A673 (cell line): ENCODE data around the gene HMCN2. TPM values are rescaled to one million over a fixed set of nuclear protein-coding genes. Genes with fewer than 3 reads are reported as not detected.

Experiments
- BruUV-seq: library from RNA; stranded (reverse); fragments of 400-500 nt; replicated peaks from 2 replicates; lab custom pipeline; 2021; lab: Mats Ljungman, UMichigan
- CTCF ChIA-PET: fragments of 300-600 bp; sonication (Branson Sonifier 250); formaldehyde crosslinking; loops from one replicate; lab custom pipeline; 2022; ENCODE audit warnings: antibody characterized with exemption; lab: Charles Lee
- POLR2A ChIA-PET: fragments of 300-600 bp; sonication (Branson Sonifier 250); formaldehyde crosslinking; loops from one replicate; lab custom pipeline; 2022; ENCODE audit warnings: antibody characterized with exemption; ENCODE audit not compliant: low non-redundant PET; lab: Charles Lee
- DNase-seq: peaks from one replicate; pipeline ENCODE4 v3.0.0-alpha.2; 2015; ENCODE audit warnings: low spot score
- H3K27ac ChIP-seq: fragments of 200-600 bp; sonication (generic); 2 replicates; pipeline ENCODE4 v1.5.1; 2016; ENCODE audit warnings: mixed run types, low read depth, mild to moderate bottlenecking, mixed read lengths, antibody characterized with exemption, low read length; ENCODE audit not compliant: poor library complexity, severe bottlenecking
- H3K27me3 ChIP-seq: fragments of 200-600 bp; sonication (generic); replicated peaks from 2 replicates; pipeline ENCODE4 v1.6.1; 2017; ENCODE audit warnings: mixed run types, low read depth, mild to moderate bottlenecking, mixed read lengths, antibody characterized with exemption, low read length; ENCODE audit not compliant: insufficient read depth, poor library complexity
- H3K36me3 ChIP-seq: fragments of 200-600 bp; sonication (generic); 2 replicates; pipeline ENCODE4 v1.6.1; 2016; ENCODE audit warnings: mixed run types, mild to moderate bottlenecking, mixed read lengths, antibody characterized with exemption, low read length; ENCODE audit not compliant: insufficient read depth, poor library complexity, severe bottlenecking
- H3K4me1 ChIP-seq: fragments of 200-600 bp; sonication (generic); 2 replicates; pipeline ENCODE4 v1.6.1; 2017; ENCODE audit warnings: mixed run types, mild to moderate bottlenecking, mixed read lengths, antibody characterized with exemption, low read length; ENCODE audit not compliant: insufficient read depth, poor library complexity, severe bottlenecking
- H3K4me3 ChIP-seq: fragments of 200-600 bp; sonication (generic); 2 replicates; pipeline ENCODE4 v1.5.1; 2016; ENCODE audit warnings: low read depth, mixed run types, mild to moderate bottlenecking, mixed read lengths, low read length; ENCODE audit not compliant: poor library complexity, severe bottlenecking
- H3K9me3 ChIP-seq: fragments of 200-600 bp; sonication (generic); 2 replicates; pipeline ENCODE4 v1.6.1; 2016; ENCODE audit warnings: mixed run types, low read depth, mild to moderate bottlenecking, mixed read lengths, antibody characterized with exemption, low read length; ENCODE audit not compliant: poor library complexity, severe bottlenecking
- EZH2 ChIP-seq: fragments of 200-600 bp; sonication (generic); IDR thresholded peaks from 2 replicates; pipeline ENCODE4 v1.6.1; 2017; ENCODE audit warnings: borderline replicate concordance, low read depth, mild to moderate bottlenecking, mixed read lengths, antibody characterized with exemption, low read length; ENCODE audit not compliant: poor library complexity, severe bottlenecking
- intact Hi-C: fragments of 100-400 bp; cut with micrococcal nuclease; formaldehyde crosslinking; loops from one replicate; pipeline ENCODE4 v1.10.0; 2022; ENCODE audit not compliant: unreplicated experiment
- total RNA-seq: library from RNA; stranded (reverse); gene quantifications from 2 replicates; pipeline ENCODE4 v1.2.3, GENCODE V29; 2021
- TF ChIP-seq, protein P1 (sequence below): fragments of 300-800, 200-600 bp; sonication (generic); conservative IDR thresholded peaks from 2 replicates; pipeline ENCODE4 v1.5.1; 2017; ENCODE audit warnings: low read depth, mild to moderate bottlenecking, antibody characterized with exemption, low read length, moderate library complexity, mixed read lengths

The HMCN2 gene
- total RNA-seq, 1 experiment from 2014 or later: 0.28 TPM

DNA sequence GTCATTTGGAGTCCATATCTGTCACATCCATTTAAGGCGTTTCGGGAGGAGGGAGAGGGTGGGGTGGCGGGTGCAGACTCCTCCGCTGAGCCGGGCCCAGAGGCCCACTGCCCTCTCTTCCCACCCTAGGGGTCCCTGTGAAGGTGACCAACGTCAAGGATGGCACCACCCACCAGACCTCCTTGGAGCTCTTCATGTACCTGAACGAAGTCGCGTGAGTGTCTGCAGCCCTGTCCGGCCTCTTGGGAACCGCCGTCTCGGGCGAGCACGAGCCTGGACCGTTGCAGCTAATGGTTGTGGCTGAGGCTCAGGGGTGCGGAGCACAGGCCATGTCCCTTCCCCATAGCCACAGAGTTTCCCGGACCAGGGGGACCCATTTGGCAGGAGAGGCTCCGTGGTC is 214.0 kb downstream of the HMCN2 start:
- no peak overlapping the region for H3K27ac ChIP-seq
- no peaks in the 10 kb centered on the region for H3K9me3 ChIP-seq
- POLR2A ChIA-PET: no interaction called here
- H3K4me1 ChIP-seq: peaks cover 11% of the 10 kb centered on the region
- no TSS peak for BruUV-seq
- no peak for TF ChIP-seq EZH2
- TF ChIP-seq, protein P1, sequence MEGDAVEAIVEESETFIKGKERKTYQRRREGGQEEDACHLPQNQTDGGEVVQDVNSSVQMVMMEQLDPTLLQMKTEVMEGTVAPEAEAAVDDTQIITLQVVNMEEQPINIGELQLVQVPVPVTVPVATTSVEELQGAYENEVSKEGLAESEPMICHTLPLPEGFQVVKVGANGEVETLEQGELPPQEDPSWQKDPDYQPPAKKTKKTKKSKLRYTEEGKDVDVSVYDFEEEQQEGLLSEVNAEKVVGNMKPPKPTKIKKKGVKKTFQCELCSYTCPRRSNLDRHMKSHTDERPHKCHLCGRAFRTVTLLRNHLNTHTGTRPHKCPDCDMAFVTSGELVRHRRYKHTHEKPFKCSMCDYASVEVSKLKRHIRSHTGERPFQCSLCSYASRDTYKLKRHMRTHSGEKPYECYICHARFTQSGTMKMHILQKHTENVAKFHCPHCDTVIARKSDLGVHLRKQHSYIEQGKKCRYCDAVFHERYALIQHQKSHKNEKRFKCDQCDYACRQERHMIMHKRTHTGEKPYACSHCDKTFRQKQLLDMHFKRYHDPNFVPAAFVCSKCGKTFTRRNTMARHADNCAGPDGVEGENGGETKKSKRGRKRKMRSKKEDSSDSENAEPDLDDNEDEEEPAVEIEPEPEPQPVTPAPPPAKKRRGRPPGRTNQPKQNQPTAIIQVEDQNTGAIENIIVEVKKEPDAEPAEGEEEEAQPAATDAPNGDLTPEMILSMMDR: no peak
- no peaks in the 10 kb centered on the region for H3K36me3 ChIP-seq
- peaks cover 14% of the 10 kb centered on the region for H3K27me3 ChIP-seq
- CTCF ChIA-PET: no interaction called here
- no peak for DNase-seq
- no peak overlapping the region for H3K4me3 ChIP-seq
- intact Hi-C loops: no loop called here

DNA sequence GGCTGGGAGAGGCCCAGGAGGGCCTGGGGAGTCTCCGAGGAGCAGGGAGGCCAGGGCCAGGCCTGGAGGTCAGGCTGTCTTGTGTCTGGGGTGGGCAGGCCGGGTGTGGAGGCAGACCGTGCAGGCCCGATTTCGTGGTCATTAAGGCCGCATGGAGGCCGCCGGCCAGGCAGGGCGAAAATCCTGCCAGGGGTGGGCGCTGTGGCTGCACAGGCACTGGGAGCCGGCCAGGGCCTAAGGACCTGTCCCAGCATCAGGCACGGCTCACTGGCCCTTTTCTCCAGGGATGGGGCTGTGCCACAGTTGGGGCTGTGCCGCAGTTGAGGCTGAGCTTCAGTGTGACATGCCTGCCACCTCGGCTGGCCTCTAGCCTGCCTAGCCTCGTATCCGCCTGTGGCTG is 215.1 kb downstream of the HMCN2 start:
- intact Hi-C loops: no loop called here
- TF ChIP-seq EZH2: no peak
- TF ChIP-seq, protein P1: no peak
- H3K27ac ChIP-seq: no peak overlapping the region
- POLR2A ChIA-PET: no interaction called here
- H3K27me3 ChIP-seq: peaks cover 14% of the 10 kb centered on the region
- no TSS peak for BruUV-seq
- no peak for DNase-seq
- H3K36me3 ChIP-seq: no peaks in the 10 kb centered on the region
- no peaks in the 10 kb centered on the region for H3K9me3 ChIP-seq
- CTCF ChIA-PET: no interaction called here
- H3K4me1 ChIP-seq: peaks cover 11% of the 10 kb centered on the region
- no peak overlapping the region for H3K4me3 ChIP-seq

DNA sequence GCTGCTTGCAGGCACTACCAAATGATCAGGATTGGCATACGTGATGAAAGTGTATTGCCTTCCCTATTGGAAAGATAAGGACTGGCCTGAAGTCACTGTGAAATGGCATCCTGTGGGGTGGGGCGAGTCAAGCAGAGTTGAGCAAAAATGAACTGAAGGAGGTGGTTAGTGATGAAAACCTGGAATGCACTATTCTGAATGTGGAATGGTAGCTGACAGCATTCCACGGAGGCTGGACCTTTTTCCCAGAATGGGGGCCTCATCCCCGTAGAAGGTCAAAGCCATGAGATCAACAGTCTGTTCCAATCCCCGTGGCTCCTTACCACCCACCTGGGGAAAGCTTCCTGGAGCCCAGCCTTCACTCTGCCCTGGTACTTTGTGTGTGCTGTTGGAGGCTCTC is 216.9 kb downstream of the HMCN2 start:
- no TSS peak for BruUV-seq
- DNase-seq: no peak
- TF ChIP-seq, protein P1: no peak
- no peak for TF ChIP-seq EZH2
- Histone ChIP-seq H3K4me3 (no peak overlapping the region), H3K9me3 (no peaks in the 10 kb centered on the region), H3K4me1 (peaks cover 11% of the 10 kb centered on the region), H3K27me3 (peaks cover 14% of the 10 kb centered on the region), H3K36me3 (no peaks in the 10 kb centered on the region), H3K27ac (no peak overlapping the region)
- intact Hi-C loops: no loop called here
- CTCF ChIA-PET: no interaction called here
- POLR2A ChIA-PET: no interaction called here
